Measurements from ENCODE around the gene TMEM233. TPM values are rescaled to one million over a fixed set of nuclear protein-coding genes. Genes with fewer than 3 reads are reported as not detected.

TMEM233 gene
- total and polyA plus RNA-seq, 4 donors, result 0.13 to 0.80 (median 0.31) TPM

GRCh38 chr12:119592232-119592631 lies 1.3 kb upstream of the TMEM233 start:
- Histone ChIP-seq H3K27ac (ENCODE audit: low read depth in 1 of 2, low read length in 1 of 2) (no peak overlapping the region), H3K4me3 (no peak overlapping the region), H3K36me3 (ENCODE audit: control insufficient read depth in 4 of 4, insufficient read depth in 4 of 4, low read length in 4 of 4) (no peaks in the 10 kb centered on the region), H3K9me3 (ENCODE audit: control insufficient read depth in 4 of 4, insufficient read depth in 3 of 4, low read length in 3 of 4) (peaks cover 0 to 5% (median 0%) of the 10 kb centered on the region in 4 donors), H3K9ac (ENCODE audit: insufficient read depth in 1 of 2, low read length in 2 of 2) (no peak overlapping the region), H3K27me3 (ENCODE audit: control insufficient read depth in 3 of 3, insufficient read depth in 3 of 3, low read length in 2 of 3) (peaks cover 0 to 54% (median 28%) of the 10 kb centered on the region in 3 donors), H3K4me1 (ENCODE audit: control insufficient read depth in 5 of 5, insufficient read depth in 5 of 5, low read length in 5 of 5) (peaks cover 0 to 10% (median 0%) of the 10 kb centered on the region in 5 donors)
- no peak for DNase-seq
- no peak for TF ChIP-seq CTCF (IDR thresholded peaks at IDR 0.05; ENCODE audit: control extremely low read depth, extremely low read depth)
- 65 to 85% methylated on average over 2 of the region's 2 CpGs for WGBS, 2 donors
- ATAC-seq (ENCODE audit: insufficient read depth, low FRiP score), result no peak

- ATAC-seq (ENCODE audit: insufficient read depth, low FRiP score), result no peak
Measured at GRCh38 chr12:119594399-119594730, 791 bp downstream of the TMEM233 start.

GRCh38 chr12:119594772-119595445 lies 1.3 kb downstream of the TMEM233 start:
- TF ChIP-seq CTCF (IDR thresholded peaks at IDR 0.05; ENCODE audit: control extremely low read depth, extremely low read depth), result no peak
- ATAC-seq (ENCODE audit: insufficient read depth, low FRiP score), result no peak
- Histone ChIP-seq H3K9ac (ENCODE audit: insufficient read depth in 1 of 2, low read length in 2 of 2) (no peak overlapping the region), H3K4me1 (ENCODE audit: control insufficient read depth in 5 of 5, insufficient read depth in 5 of 5, low read length in 5 of 5) (peaks cover 0 to 10% (median 0%) of the 10 kb centered on the region in 5 donors), H3K27ac (ENCODE audit: low read depth in 1 of 2, low read length in 1 of 2) (peak overlapping the region; percentile 34 to 51), H3K36me3 (ENCODE audit: control insufficient read depth in 4 of 4, insufficient read depth in 4 of 4, low read length in 4 of 4) (no peaks in the 10 kb centered on the region), H3K9me3 (ENCODE audit: control insufficient read depth in 4 of 4, insufficient read depth in 3 of 4, low read length in 3 of 4) (peaks cover 0 to 5% (median 0%) of the 10 kb centered on the region in 4 donors), H3K4me3 (peak overlapping the region; percentile 62), H3K27me3 (ENCODE audit: control insufficient read depth in 3 of 3, insufficient read depth in 3 of 3, low read length in 2 of 3) (peaks cover 0 to 54% (median 28%) of the 10 kb centered on the region in 3 donors)
- 2 to 3% methylated on average over 49 of the region's 49 CpGs for WGBS, 2 donors
- DNase-seq, result peak in 1 of 3 donors; percentile 12

More at GRCh38 chr12:119594399-119594730, 791 bp downstream of the TMEM233 start:
- H3K4me1 ChIP-seq (ENCODE audit: control insufficient read depth in 5 of 5, insufficient read depth in 5 of 5, low read length in 5 of 5), result peaks cover 0 to 10% (median 0%) of the 10 kb centered on the region in 5 donors
- H3K36me3 ChIP-seq (ENCODE audit: control insufficient read depth in 4 of 4, insufficient read depth in 4 of 4, low read length in 4 of 4), result no peaks in the 10 kb centered on the region
- TF ChIP-seq CTCF (IDR thresholded peaks at IDR 0.05; ENCODE audit: control extremely low read depth, extremely low read depth), result no peak
- H3K9me3 ChIP-seq (ENCODE audit: control insufficient read depth in 4 of 4, insufficient read depth in 3 of 4, low read length in 3 of 4), result peaks cover 0 to 5% (median 0%) of the 10 kb centered on the region in 4 donors
- no peak overlapping the region for H3K9ac ChIP-seq (ENCODE audit: insufficient read depth in 1 of 2, low read length in 2 of 2)
- peak overlapping the region; percentile 62 for H3K4me3 ChIP-seq
- DNase-seq, result no peak
- 1 to 2% methylated on average over 22 of the region's 22 CpGs for WGBS, 2 donors
- H3K27me3 ChIP-seq (ENCODE audit: control insufficient read depth in 3 of 3, insufficient read depth in 3 of 3, low read length in 2 of 3), result peaks cover 0 to 54% (median 28%) of the 10 kb centered on the region in 3 donors
- H3K27ac ChIP-seq (ENCODE audit: low read depth in 1 of 2, low read length in 1 of 2), result peak overlapping the region; percentile 11 to 28
